Vagina (tissue), 2 donors: ENCODE results near the gene SNPH. TPM values are rescaled to one million over a fixed set of nuclear protein-coding genes. Genes with fewer than 3 reads are reported as not detected.

Experiments used
- DNase-seq, 2 donors: peaks; one replicate each; pipeline ENCODE4 v3.0.0-alpha.2; 2017; ENCODE audit errors: extremely low spot score in 2 of 2
- H3K27ac ChIP-seq: fragments of 200-600 bp; sonication (generic); one replicate; pipeline ENCODE4 v1.5.1; 2019
- H3K27me3 ChIP-seq: fragments of 200-600 bp; sonication (generic); one replicate; pipeline ENCODE4 v1.5.1; 2019
- H3K36me3 ChIP-seq, 2 donors: fragments of 200-600 bp; sonication (generic); one replicate each; pipeline ENCODE4 v1.5.1; 2017 to 2019
- H3K4me1 ChIP-seq: fragments of 200-600 bp; sonication (generic); one replicate; pipeline ENCODE4 v1.5.1; 2019
- H3K4me3 ChIP-seq, 2 donors: fragments of 200-600 bp; sonication (generic); 1 replicate in 1 of 2; 2 replicates in 1 of 2; pipeline ENCODE4 v1.5.1; 2016 to 2019
- H3K9me3 ChIP-seq: fragments of 200-600 bp; sonication (generic); one replicate; pipeline ENCODE4 v1.5.1; 2019
- CTCF ChIP-seq, 3 experiments: fragments of 450-650 bp in 2 of 3; fragments of 200-600 bp in 1 of 3; sonication (generic) in 1 of 3; IDR thresholded peaks; one replicate each; pipeline ENCODE4 v1.5.1; 2017 to 2019; ENCODE audit warnings: antibody characterized with exemption in 3 of 3, mild to moderate bottlenecking in 2 of 3, moderate library complexity in 2 of 3
- POLR2A ChIP-seq, 2 donors: fragments of 450-650 bp; IDR thresholded peaks; one replicate each; pipeline ENCODE4 v1.6.1; 2017; ENCODE audit warnings: antibody characterized with exemption in 2 of 2, mild to moderate bottlenecking in 2 of 2, moderate library complexity in 2 of 2
- POLR2AphosphoS5 ChIP-seq, 2 donors: sonication (generic); formaldehyde crosslinking; IDR thresholded peaks; one replicate each; pipeline ENCODE4 v1.9.0; 2017; ENCODE audit warnings: antibody characterized with exemption in 2 of 2, mild to moderate bottlenecking in 2 of 2, low read depth in 1 of 2; ENCODE audit not compliant: insufficient read depth in 1 of 2
- intact Hi-C: fragments of 100-400 bp; cut with DNase I; formaldehyde crosslinking; loops from one replicate; pipeline ENCODE4 v1.15.1; 2023
- total RNA-seq: library from RNA; depleted of rRNA; stranded (reverse); fragments of >200 nt; gene quantifications from one replicate; pipeline ENCODE4 v1.2.3, GENCODE V29; 2016

The SNPH gene
- total RNA-seq, 1 donor from 2014 or later, result 6.4 TPM

DNA sequence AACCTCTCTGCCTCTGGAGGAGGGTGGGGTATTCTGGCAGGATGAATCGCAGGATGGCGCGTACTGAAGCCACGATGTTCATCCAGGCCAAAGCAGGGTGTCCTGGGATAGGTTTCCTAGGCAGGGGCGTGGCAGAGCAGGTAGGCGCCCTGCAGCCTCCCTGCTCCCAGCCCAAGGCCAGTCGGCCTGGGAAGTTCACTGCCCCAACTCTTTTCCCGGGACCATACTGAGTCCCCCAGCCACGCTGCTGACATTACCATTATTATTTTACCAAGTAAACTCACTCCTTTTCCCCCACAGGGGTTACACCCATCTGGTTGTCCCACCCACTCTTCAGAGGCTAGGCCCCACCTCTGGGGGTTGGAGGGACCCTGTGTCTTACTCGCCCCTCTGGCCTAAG, 41.1 kb downstream of the SNPH start:
- intact Hi-C loops, result loop anchor here (5.0 kb wide), 1 partner anchor 140 kb away; no protein-coding TSS in a partner anchor
- H3K9me3 ChIP-seq, result no peaks in the 10 kb centered on the region
- TF ChIP-seq POLR2A (IDR thresholded peaks at IDR 0.05) (no peak), POLR2AphosphoS5 (IDR thresholded peaks at IDR 0.05; ENCODE audit: insufficient read depth in 1 of 2, low read depth in 1 of 2) (no peak), CTCF (IDR thresholded peaks at IDR 0.05) (no peak)

GRCh38 chr20:1307571-1307971, 41.5 kb downstream of the SNPH start:
- intact Hi-C loops, result loop anchor here (5.0 kb wide), 1 partner anchor 140 kb away; no protein-coding TSS in a partner anchor
- Histone ChIP-seq H3K27ac (no peak overlapping the region), H3K4me1 (no peaks in the 10 kb centered on the region), H3K27me3 (no peaks in the 10 kb centered on the region), H3K4me3 (no peak overlapping the region), H3K9me3 (no peaks in the 10 kb centered on the region), H3K36me3 (no peaks in the 10 kb centered on the region)
- DNase-seq, result no peak
- TF ChIP-seq POLR2AphosphoS5 (IDR thresholded peaks at IDR 0.05; ENCODE audit: insufficient read depth in 1 of 2, low read depth in 1 of 2) (no peak), POLR2A (IDR thresholded peaks at IDR 0.05) (no peak), CTCF (IDR thresholded peaks at IDR 0.05) (no peak)

More for the DNA sequence above, 41.1 kb downstream of the SNPH start:
- no peaks in the 10 kb centered on the region for H3K27me3 ChIP-seq
- DNase-seq, result no peak
- H3K36me3 ChIP-seq, result no peaks in the 10 kb centered on the region
- H3K4me1 ChIP-seq, result no peaks in the 10 kb centered on the region
- H3K4me3 ChIP-seq, result no peak overlapping the region
- no peak overlapping the region for H3K27ac ChIP-seq

- Histone ChIP-seq H3K27me3 (no peaks in the 10 kb centered on the region), H3K36me3 (no peaks in the 10 kb centered on the region), H3K27ac (no peak overlapping the region), H3K4me3 (no peak overlapping the region), H3K4me1 (no peaks in the 10 kb centered on the region), H3K9me3 (no peaks in the 10 kb centered on the region)
- intact Hi-C loops, result loop anchor here (5.0 kb wide), 1 partner anchor 139 kb away; no protein-coding TSS in a partner anchor
- DNase-seq, result no peak
- TF ChIP-seq POLR2AphosphoS5 (IDR thresholded peaks at IDR 0.05; ENCODE audit: insufficient read depth in 1 of 2, low read depth in 1 of 2) (no peak), POLR2A (IDR thresholded peaks at IDR 0.05) (no peak), CTCF (IDR thresholded peaks at IDR 0.05) (no peak)
Observed at GRCh38 chr20:1308067-1308701, 42.1 kb downstream of the SNPH start.

GRCh38 chr20:1308702-1309095, 42.6 kb downstream of the SNPH start:
- Histone ChIP-seq H3K9me3 (no peaks in the 10 kb centered on the region), H3K36me3 (no peaks in the 10 kb centered on the region), H3K27me3 (no peaks in the 10 kb centered on the region), H3K27ac (no peak overlapping the region), H3K4me3 (no peak overlapping the region), H3K4me1 (peaks cover 4% of the 10 kb centered on the region)
- TF ChIP-seq POLR2A (IDR thresholded peaks at IDR 0.05), result no peak
- intact Hi-C loops, result loop anchor here (5.0 kb wide), 1 partner anchor 139 kb away; no protein-coding TSS in a partner anchor
- DNase-seq, result no peak

DNA sequence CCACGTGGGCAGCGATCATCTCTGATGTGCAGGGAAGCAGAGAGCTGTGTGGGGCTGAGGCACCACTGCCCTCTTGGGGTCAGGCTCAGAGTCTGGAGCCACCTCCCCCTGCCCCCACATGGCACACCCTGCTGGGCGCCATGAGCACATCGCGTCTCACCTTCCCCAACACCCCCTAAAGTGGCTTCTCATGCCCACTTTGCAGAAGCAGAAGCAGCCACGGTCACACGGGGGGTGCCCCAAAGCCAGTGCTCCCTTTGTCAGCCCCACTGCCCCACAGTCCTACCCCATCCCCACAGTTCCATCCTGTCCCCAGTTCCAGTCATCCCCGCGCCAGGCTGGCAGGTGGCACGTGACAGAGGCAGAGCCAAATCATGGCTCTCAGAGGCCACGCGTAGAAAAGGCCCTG, 43.3 kb downstream of the SNPH start:
- Histone ChIP-seq H3K27me3 (no peaks in the 10 kb centered on the region), H3K4me1 (peaks cover 9% of the 10 kb centered on the region), H3K4me3 (no peak overlapping the region), H3K9me3 (no peaks in the 10 kb centered on the region), H3K27ac (no peak overlapping the region), H3K36me3 (no peaks in the 10 kb centered on the region)
- no peak for TF ChIP-seq POLR2AphosphoS5 (IDR thresholded peaks at IDR 0.05; ENCODE audit: insufficient read depth in 1 of 2, low read depth in 1 of 2)
- no peak for TF ChIP-seq CTCF (IDR thresholded peaks at IDR 0.05)
- no peak for TF ChIP-seq POLR2A (IDR thresholded peaks at IDR 0.05)
- intact Hi-C loops, result loop anchor here (5.0 kb wide), 1 partner anchor 138 kb away; no protein-coding TSS in a partner anchor
- DNase-seq, result no peak
